Stimulated activated CD8-positive, alpha-beta memory T cell treated with anti-CD3 and anti-CD28 coated beads, Interleukin-12 subunit alpha, Interleukin-12 subunit beta, amount 100 ng/mL, for 24 hours (primary cell): ENCODE measurements around the gene PDE1A.
"Not testable (repeated sequence)": the region's sequence is repeated elsewhere in the genome, so short reads cannot be mapped to it uniquely, and the experiment has no call there.

Experiments used
- DNase-seq: peaks from one replicate; pipeline ENCODE4 v3.0.0-alpha.2; 2020; ENCODE audit errors: extremely low read depth

PDE1A gene

GRCh38 chr2:182406221-182406620 is 20.6 kb downstream of the PDE1A start:
- no peak for DNase-seq

GRCh38 chr2:182404975-182405561 is 21.8 kb downstream of the PDE1A start:
- DNase-seq: no peak

DNA sequence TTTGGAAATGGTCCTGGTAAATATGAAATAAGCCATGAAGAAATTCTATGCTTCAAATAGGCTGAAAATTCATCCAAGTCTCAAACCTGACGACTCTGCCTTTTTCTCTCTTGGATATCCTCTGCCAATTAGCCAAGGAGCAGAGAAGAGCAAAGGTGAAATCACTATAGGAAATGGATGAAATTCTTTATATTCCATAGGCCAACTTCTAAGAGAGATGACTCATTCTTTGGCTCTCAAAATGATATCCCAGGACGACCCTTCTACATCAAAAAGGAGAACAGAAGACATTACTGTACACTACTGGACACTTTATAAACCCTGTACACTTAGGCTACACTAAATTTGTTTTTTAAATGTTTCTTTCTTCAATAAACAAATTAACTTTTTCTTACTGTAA is 22.7 kb downstream of the PDE1A start:
- DNase-seq: no peak

- no peak for DNase-seq
Measured at GRCh38 chr2:182393270-182393760, 33.5 kb downstream of the PDE1A start.

- no peak for DNase-seq
Measured at GRCh38 chr2:182391443-182391842, 35.4 kb downstream of the PDE1A start.

GRCh38 chr2:182386267-182386880 is 40.5 kb downstream of the PDE1A start:
- DNase-seq: not testable (repeated sequence)

DNA sequence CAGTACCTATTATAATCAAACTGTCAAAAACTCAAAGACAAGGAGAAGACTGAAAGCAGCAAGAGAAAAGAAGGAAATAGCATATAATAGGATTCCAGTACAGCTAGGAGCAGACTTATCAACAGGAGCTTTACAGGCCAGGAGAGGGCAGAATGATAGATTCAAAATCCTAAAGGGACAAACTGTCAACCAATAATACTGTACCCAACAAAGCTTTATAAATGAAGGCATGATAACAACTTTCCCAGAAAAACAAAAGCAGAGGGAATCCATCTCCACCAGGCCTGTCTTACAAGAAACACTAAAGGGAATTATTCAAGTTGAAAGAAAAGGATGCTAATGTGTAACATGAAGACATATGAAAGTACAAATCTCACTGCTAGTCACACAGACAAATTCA is 42.0 kb downstream of the PDE1A start:
- DNase-seq: no peak

- no peak for DNase-seq
Measured at GRCh38 chr2:182381225-182381624, 45.6 kb downstream of the PDE1A start.

DNA sequence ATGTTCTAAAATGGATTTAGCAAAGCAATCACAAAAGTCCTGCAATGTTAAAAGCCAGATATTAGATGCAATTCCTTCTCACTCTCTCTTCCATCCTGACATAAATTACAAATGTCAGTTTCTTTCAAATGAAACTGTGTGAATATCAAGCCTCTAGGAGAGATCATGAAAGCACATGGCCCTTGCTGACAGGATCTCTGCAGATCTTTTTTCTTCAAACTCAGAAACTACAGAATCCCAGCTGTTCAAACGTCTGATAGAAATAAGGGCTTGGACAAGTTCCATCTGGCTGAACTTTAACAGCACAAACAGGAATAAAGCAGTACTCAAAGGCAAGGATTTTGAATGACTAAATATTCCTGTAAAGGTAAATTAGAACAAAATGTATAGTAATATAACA is 47.6 kb downstream of the PDE1A start:
- no peak for DNase-seq

DNA sequence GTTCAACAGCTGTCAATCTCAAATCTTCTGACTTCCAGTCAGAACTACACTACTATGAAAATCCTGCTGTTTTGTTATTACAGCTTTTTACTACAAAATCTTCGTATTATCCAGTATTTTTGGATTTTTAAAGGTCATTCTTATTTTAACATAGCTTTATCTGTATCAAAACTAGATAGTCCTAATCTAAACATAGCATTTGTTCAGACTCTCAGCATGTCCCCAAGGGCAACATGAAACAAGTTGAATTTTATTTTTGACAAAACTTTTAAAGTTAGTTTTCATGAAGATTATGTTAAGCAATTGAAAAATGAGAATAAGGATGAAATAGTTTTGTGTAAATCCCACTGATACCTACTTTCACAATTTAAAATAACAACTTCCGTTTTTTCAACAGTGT is 48.1 kb downstream of the PDE1A start:
- DNase-seq: no peak

DNA sequence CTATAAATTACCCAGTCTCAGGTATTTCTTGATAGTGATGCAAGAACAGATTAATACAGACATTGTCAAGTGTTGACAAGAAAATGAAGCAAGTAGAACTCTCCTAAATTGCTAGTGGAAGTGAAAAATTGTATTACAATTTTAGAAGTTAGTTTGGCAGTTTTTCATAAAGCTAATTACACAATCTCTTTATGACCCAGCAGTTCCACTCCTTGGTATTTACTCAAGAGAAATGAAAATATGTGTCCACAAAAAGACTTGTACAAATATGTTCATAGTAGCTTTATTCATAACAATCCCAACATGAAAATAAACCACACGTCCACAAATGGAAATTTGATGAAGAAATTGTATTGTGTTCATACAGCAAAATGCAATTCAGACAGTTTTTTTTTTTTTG is 49.4 kb downstream of the PDE1A start:
- DNase-seq: no peak

- DNase-seq: no peak
Measured at GRCh38 chr2:182375862-182376261, 51.0 kb downstream of the PDE1A start.

GRCh38 chr2:182372661-182373060 is 54.2 kb downstream of the PDE1A start:
- no peak for DNase-seq

DNA sequence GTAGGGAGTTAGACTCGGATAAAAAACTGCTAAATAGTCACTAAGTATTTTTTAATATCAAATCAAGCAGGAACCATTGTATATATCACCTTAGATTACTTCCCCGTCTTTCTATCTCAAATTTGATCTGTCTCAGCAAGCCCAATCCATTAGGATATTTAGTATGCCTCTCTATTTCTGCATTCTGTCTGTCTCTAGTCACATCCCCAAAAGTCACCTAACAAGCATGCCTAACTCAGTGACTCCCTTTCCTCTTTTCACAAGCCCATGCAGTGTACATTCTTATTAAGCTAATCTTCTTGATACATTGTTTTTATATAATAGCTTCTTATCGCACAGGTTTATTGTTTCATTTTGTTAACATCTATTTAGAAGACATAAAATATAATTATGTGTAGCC is 57.8 kb downstream of the PDE1A start:
- no peak for DNase-seq

- DNase-seq: no peak
Measured at GRCh38 chr2:182368446-182368845, 58.4 kb downstream of the PDE1A start.

GRCh38 chr2:182367401-182367800 is 59.4 kb downstream of the PDE1A start:
- DNase-seq: no peak

DNA sequence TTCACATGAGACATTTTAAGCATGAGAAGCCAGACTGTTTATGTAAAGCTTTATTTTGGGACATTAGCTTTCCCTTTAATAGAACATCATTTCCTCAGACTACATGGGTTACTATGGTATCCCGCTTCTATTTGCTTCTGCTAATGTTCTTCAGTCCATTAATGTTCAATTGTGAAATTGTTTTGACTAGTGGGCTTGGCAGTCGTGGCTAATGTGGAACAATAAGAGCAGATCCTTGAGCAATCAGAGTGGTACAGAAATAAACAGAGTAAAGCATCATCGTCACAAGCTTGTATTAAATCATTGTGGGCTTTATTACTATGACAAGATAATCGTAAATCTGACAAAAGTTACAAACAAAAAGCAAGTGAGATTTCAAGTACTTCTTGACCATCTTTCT is 60.2 kb downstream of the PDE1A start:
- no peak for DNase-seq

DNA sequence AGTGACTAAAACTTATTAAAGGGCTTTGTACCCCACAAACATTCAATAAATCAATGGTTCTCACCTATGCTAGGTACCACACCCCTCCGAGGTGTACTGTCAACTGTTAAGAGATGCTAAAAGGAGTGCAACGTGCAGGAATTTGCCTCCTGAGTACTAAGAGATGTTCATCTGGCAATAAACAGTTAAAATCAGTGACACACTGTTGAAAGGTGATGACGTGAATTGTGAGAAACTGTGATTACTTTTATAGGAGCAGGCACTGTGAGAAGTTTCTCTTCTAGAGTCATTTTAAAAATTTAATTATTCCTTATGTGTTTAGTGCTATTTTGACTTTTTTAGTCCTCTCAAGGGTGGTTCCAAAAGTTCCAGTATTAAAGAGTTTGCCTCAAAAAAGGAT is 61.0 kb downstream of the PDE1A start:
- no peak for DNase-seq

DNA sequence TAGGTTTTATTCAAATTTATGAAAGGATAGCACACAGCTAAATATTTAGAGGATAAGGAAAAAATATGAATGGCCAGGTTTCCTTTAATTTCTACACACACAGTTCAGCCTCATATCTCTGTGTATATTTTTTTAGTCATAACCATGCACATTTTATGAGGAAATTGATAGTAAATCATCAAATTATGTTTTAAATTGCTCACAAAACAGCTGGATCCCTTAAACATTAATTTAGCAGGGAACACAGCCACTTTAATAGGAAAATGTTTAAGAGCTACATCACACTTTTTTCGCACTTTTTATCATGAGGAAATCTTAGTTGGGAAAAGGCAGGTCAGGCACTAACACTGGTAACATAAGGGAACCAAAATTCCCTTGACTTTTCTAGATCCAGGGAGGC is 65.4 kb downstream of the PDE1A start:
- no peak for DNase-seq

DNA sequence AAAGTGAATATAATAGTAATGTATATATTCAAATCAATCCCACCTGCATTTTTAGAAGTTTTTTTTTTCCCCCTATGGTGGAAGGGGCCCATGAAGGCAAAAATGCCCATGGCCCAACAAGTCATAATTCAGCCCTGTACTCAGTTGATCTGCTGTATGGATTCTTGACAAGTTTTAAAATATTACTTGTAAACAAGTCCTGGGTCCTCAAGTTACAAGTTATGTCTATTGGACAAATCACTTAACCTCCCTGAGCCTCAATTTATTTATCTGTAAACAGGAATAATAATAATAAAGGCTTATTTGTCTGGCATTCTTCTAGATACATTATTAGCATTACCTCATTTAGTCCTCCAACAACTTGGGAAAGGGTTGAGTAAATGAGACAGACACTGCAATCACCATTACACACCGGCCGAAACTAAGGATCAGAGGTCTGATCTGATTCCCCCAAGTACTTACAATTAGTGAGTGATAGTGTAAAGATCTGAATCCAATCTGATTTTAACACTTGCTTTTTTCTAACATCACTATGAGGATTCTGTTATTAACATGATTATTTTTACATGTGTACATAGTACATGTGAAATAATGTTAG is 66.1 kb downstream of the PDE1A start:
- DNase-seq: no peak

- no peak for DNase-seq
Measured at GRCh38 chr2:182359990-182360662, 66.7 kb downstream of the PDE1A start.

GRCh38 chr2:182359027-182359989 is 67.5 kb downstream of the PDE1A start:
- no peak for DNase-seq
